Measurements from ENCODE around the gene EBF3.

The EBF3 gene

GRCh38 chr10:129833994-129834739, 129.9 kb downstream of the EBF3 start:
- no peak for DNase-seq

GRCh38 chr10:129833468-129833950, 130.6 kb downstream of the EBF3 start:
- no peak for DNase-seq

- DNase-seq = no peak
Observed at GRCh38 chr10:129832573-129833467, 131.3 kb downstream of the EBF3 start.

GRCh38 chr10:129831150-129831549, 132.9 kb downstream of the EBF3 start:
- no peak for DNase-seq

DNA sequence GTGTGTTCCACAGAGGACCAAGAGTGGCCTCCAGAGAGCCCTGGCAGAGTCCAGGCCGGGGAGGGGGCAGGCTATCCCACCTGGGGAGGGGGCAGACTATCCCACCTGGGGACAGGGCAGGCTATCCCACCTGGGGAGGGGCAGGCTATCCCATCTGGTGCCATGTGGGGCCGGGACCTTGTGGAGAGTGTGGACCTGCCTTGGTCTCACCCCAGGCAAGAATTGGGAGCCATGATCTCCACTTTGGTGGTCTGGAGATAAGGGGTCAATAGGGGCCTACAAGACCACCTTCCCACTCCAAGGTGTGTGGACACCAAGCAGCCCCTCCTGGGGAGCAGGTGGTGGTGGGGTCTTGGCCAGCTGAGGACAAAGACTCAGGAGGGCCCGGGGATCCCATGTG, 138.2 kb downstream of the EBF3 start:
- DNase-seq = no peak

DNA sequence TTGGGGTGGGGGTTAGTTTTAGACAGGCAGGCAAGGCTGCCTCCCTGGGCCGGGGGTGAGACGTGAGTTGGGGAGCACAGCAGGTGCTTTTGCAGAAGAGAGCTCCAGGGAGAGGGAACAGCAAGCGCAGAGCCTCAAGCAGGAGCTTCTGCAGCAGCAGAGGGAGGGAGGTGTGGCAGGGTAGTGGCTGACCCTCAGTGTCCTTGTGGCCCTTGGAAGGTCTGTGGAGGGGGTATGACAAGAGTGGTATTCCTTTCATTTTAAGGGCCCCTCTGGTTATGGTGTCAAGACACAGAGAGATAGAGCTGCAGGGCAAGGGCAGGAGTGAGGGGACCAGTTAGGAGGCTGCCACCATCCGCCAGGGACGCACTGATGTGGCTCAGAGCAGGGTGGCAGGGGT, 138.9 kb downstream of the EBF3 start:
- no peak for DNase-seq

DNA sequence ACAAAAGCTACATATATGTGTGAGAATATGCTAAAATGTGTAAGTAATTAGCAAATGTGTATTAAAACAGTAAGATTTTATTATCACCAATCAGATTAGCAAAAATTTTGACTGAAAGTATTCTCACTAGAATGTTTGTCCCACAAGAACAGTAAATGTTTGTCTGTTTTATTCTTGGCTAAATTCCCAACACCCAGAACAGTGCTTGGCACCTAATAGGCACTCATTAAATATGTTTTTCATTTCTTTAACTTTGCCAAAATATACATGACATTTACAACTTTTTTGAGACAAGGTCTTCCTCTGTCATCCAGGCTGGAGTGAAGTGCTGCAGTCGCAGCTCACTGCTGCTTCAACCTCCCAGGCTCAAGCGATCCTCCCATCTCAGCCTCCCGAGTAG, 143.6 kb downstream of the EBF3 start:
- DNase-seq = no peak

DNA sequence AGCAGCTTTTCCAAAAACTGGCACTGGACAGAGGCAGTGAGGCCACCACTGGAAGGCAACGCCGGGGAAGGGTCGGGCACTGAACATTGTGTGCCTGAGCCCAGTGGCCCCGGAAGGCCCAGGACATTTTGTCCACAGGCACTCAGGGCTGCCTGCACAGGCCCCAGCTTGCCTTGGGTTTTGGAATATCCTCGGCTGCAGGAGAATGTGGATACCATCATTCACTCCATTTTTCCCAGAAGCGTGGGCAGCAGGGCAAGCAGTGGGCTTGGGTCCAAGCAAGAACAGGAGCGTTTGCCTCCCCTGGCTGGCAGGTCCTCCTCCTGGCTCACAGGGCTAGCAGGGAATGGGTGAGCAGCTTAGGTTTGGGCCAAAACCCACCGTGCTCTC, 147.4 kb downstream of the EBF3 start:
- DNase-seq = no peak

GRCh38 chr10:129815898-129816655, 148.0 kb downstream of the EBF3 start:
- no peak for DNase-seq

GRCh38 chr10:129814681-129815646, 149.1 kb downstream of the EBF3 start:
- no peak for DNase-seq

GRCh38 chr10:129812398-129812797, 151.7 kb downstream of the EBF3 start:
- no peak for DNase-seq

DNA sequence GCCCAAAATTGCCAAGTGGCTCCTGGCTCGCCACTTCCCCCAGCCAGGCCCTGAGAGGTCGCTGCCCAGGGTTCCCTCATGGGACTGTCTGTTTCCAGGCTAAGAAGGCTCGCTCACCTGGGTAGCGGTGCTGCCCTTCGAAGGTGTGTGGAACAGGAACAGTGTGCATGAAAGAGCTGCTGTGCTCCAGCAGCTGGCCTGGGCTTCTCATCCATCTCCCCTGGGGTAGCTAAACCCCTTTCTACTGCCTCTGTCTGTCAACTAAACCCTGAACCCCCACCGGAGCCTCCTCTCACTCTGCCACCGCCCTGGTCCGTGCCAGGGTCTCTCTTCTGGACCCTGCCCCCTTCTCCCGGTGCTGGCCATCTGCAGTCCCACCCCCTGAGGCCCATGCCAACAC, 152.9 kb downstream of the EBF3 start:
- no peak for DNase-seq

DNA sequence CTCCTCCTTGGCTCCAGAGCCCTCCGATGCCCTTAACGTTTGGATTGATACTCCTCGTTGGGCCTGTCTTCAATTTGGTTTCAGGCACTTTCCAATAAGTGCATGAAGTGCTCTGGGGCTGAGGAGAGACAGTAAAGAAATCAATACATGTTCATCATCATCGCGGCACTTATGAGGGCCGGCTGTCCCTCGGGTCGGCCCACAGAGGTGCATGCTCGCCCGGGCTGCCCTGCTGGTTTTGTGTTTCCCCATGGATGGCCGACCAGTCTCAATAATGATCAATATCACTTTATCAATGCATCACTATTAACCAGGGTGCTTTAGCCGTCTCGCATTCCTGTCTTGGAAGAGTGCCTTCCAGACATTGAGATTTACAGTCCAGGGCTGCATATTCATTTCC, 154.2 kb downstream of the EBF3 start:
- DNase-seq = no peak

DNA sequence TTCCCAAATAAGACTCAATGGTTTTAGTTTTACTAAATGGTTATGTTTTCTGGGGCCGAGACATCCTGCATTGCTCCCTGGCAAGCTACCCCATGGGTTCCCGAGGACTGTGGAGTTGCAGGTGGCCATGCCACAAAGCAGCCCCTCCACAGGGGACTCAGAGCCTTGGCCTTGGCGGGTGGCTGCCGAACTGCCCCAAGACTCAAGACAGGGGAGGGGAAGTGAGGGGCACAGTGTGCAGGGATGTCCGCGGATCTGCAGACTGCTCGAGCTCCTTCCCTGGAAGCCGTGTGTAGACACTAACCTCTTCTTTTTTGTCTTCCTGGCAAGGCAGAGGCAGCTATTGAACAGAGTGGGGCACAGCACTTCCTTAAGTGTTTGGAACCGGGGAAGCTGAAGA, 154.6 kb downstream of the EBF3 start:
- DNase-seq = no peak

GRCh38 chr10:129808092-129808983, 155.7 kb downstream of the EBF3 start:
- no peak for DNase-seq

DNA sequence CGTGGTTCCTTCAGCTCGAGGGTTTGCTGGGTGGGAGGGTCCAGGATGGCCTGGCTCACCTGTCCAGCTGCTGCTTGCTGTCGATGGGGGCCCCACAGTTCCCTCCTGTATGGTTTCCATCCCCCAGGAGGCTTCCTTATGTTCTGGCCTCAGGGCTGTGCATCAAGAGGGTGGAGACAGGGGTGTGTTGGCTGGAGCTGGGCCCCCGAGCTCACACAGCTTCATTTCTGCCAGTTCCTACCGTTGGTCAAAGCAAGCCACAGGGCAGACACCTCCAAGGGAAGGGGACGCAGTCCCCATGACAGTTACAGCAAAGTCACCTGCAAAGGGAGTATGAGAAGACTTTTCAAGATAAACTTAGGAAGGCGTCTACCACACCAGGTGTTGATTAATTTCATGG, 156.9 kb downstream of the EBF3 start:
- no peak for DNase-seq

DNA sequence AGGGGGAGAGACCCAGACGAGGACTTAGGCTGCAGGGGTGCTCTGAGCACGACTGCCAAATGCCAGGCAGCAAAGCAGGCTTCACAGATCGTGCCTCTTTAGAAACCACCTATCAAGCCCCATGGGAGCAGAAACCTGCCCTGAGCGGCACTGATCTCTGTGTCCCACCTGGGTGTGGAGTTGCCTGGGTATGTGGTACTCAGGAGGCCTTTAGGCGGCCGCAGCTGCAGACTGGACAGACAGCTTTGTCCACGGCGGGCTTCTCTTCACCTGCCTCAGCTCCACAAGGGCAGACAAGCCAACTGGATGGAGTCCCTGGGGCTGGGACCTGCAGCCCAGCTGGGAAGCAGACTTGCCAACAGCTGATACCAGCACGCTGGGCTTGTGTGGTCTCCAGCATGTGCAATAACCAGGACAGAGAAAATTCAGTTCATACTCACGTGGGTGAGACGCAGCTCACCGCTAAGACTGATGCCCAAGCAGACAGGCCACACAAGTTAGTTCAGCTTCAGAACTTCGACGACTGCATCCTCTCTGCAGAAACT, 163.2 kb downstream of the EBF3 start:
- no peak for DNase-seq

DNA sequence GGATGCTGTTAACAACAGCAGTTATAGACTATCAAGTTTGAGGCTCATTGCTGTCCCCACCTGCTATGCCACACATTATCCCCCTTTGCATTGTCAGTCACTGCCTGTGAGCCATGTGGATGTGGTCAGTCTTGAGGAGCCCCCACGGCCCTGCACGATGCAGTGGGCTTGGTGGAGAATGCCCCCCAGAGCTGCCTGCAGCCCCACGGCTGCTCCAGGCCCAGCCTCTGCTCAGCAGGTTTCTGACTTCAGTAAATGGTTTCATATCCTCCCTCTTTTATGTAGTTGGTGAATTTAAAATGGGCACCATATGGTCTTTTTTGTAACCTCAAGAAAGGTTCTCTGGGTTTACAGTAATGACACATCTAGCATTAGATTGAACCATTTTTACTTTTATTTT, 164.1 kb downstream of the EBF3 start:
- DNase-seq = no peak

GRCh38 chr10:129796710-129797420, 167.2 kb downstream of the EBF3 start:
- DNase-seq = no peak

DNA sequence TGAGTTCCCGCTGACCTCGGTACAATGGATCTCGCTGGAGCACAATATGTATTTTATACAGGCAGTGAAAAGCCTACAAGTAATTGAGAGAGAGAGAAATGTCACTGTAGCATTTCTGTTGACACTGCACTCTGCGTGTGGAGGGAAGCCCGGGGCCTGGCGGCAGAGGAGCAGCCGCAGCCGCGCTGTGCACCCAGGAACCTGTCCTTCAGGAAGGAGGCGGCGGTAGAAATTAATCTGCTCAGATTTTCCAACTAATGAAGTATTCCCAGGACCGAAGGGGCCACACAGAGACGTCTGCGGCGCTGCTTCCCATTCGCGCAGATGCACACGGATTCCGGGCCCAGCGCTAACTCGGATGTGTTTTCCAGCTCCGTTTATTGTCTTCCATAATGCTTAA, 170.1 kb downstream of the EBF3 start:
- no peak for DNase-seq

All from fibroblast of skin of abdomen (primary cell).